Measurements from ENCODE around the gene RNASE8. TPM values are rescaled to one million over a fixed set of nuclear protein-coding genes. Genes with fewer than 3 reads are reported as not detected.

The RNASE8 gene
- total RNA-seq, 1 experiment from 2014 or later, result not detected

GRCh38 chr14:21072781-21073339 lies 15.2 kb downstream of the RNASE8 start:
- no peak overlapping the region for H3K4me2 ChIP-seq (ENCODE audit: low read length)
- CTCF ChIA-PET, result no interaction called here
- H3K4me3 ChIP-seq (ENCODE audit: low read length), result no peak overlapping the region
- H3K9ac ChIP-seq (ENCODE audit: low read length), result no peak overlapping the region
- POLR2A ChIA-PET (ENCODE audit: unreplicated experiment), result interaction anchor here (0.6 kb wide), 1 partner anchor 192 kb away, joined by 3 read pairs; no protein-coding TSS in a partner anchor
- no peaks in the 10 kb centered on the region for H3K9me3 ChIP-seq (ENCODE audit: low read length)
- peaks cover 36% of the 10 kb centered on the region for H3K27me3 ChIP-seq (ENCODE audit: low read length)
- H3K27ac ChIP-seq (ENCODE audit: low read length), result no peak overlapping the region
- H3K79me2 ChIP-seq (ENCODE audit: low read length), result no peaks in the 10 kb centered on the region
- peaks cover 6% of the 10 kb centered on the region; the same call in 1 of the 2 replicates for H3K4me1 ChIP-seq (ENCODE audit: insufficient read depth, low read length)
- TF ChIP-seq EZH2 (IDR thresholded peaks at IDR 0.05; ENCODE audit: low read length, unreplicated experiment), result no peak
- TF ChIP-seq EZH2phosphoT487 (IDR thresholded peaks at IDR 0.05; ENCODE audit: borderline replicate concordance, low read length), result no peak
- TF ChIP-seq CTCF (conservative IDR thresholded peaks at IDR 0.05; ENCODE audit: low read depth, low read length), result no peak
- no TSS peak for BruUV-seq (replicated peaks)
- no peaks in the 10 kb centered on the region for H3K9me2 ChIP-seq (replicated peaks; ENCODE audit: low read length)
- ATAC-seq, result no peak
- H2AFZ ChIP-seq (ENCODE audit: low read length), result no peak overlapping the region
- no peaks in the 10 kb centered on the region for H3F3A ChIP-seq (ENCODE audit: low read length, unreplicated experiment)
- no peak for DNase-seq
- H3K36me3 ChIP-seq (ENCODE audit: low read depth, low read length), result no peaks in the 10 kb centered on the region
- intact Hi-C loops (cut with micrococcal nuclease), result no loop called here
- no peaks in the 10 kb centered on the region for H4K20me1 ChIP-seq (ENCODE audit: low read length)

GRCh38 chr14:21073921-21074320 lies 16.3 kb downstream of the RNASE8 start:
- no peak for DNase-seq
- ChIA-PET CTCF (no interaction called here), POLR2A (ENCODE audit: unreplicated experiment) (no interaction called here)
- H3K4me1 ChIP-seq (ENCODE audit: insufficient read depth, low read length), result peaks cover 6% of the 10 kb centered on the region; the same call in 1 of the 2 replicates
- no peak overlapping the region for H3K4me2 ChIP-seq (ENCODE audit: low read length)
- H3K4me3 ChIP-seq (ENCODE audit: low read length), result no peak overlapping the region
- no TSS peak for BruUV-seq (replicated peaks)
- H3F3A ChIP-seq (ENCODE audit: low read length, unreplicated experiment), result no peaks in the 10 kb centered on the region
- peaks cover 29% of the 10 kb centered on the region for H3K27me3 ChIP-seq (ENCODE audit: low read length)
- H2AFZ ChIP-seq (ENCODE audit: low read length), result no peak overlapping the region
- H3K9me2 ChIP-seq (replicated peaks; ENCODE audit: low read length), result no peaks in the 10 kb centered on the region
- TF ChIP-seq EZH2phosphoT487 (IDR thresholded peaks at IDR 0.05; ENCODE audit: borderline replicate concordance, low read length), result no peak
- TF ChIP-seq EZH2 (IDR thresholded peaks at IDR 0.05; ENCODE audit: low read length, unreplicated experiment), result no peak
- no peak for TF ChIP-seq CTCF (conservative IDR thresholded peaks at IDR 0.05; ENCODE audit: low read depth, low read length)
- no peak overlapping the region for H3K27ac ChIP-seq (ENCODE audit: low read length)
- intact Hi-C loops (cut with micrococcal nuclease), result no loop called here
- no peaks in the 10 kb centered on the region for H4K20me1 ChIP-seq (ENCODE audit: low read length)
- H3K9ac ChIP-seq (ENCODE audit: low read length), result no peak overlapping the region
- no peaks in the 10 kb centered on the region for H3K9me3 ChIP-seq (ENCODE audit: low read length)
- H3K79me2 ChIP-seq (ENCODE audit: low read length), result no peaks in the 10 kb centered on the region
- ATAC-seq, result no peak
- no peaks in the 10 kb centered on the region for H3K36me3 ChIP-seq (ENCODE audit: low read depth, low read length)

- no TSS peak for BruUV-seq (replicated peaks)
- H3F3A ChIP-seq (ENCODE audit: low read length, unreplicated experiment), result no peaks in the 10 kb centered on the region
- ATAC-seq, result no peak
- H3K4me2 ChIP-seq (ENCODE audit: low read length), result no peak overlapping the region
- no peak overlapping the region for H3K9ac ChIP-seq (ENCODE audit: low read length)
- H3K9me2 ChIP-seq (replicated peaks; ENCODE audit: low read length), result no peaks in the 10 kb centered on the region
- no peak overlapping the region for H3K27ac ChIP-seq (ENCODE audit: low read length)
- no peak overlapping the region for H3K4me3 ChIP-seq (ENCODE audit: low read length)
- no peak for DNase-seq
- intact Hi-C loops (cut with micrococcal nuclease), result no loop called here
- H3K4me1 ChIP-seq (ENCODE audit: insufficient read depth, low read length), result peaks cover 6% of the 10 kb centered on the region; the same call in 1 of the 2 replicates
- POLR2A ChIA-PET (ENCODE audit: unreplicated experiment), result no interaction called here
- H3K36me3 ChIP-seq (ENCODE audit: low read depth, low read length), result no peaks in the 10 kb centered on the region
- H3K27me3 ChIP-seq (ENCODE audit: low read length), result peaks cover 24% of the 10 kb centered on the region
- no peak for TF ChIP-seq CTCF (conservative IDR thresholded peaks at IDR 0.05; ENCODE audit: low read depth, low read length)
- TF ChIP-seq EZH2 (IDR thresholded peaks at IDR 0.05; ENCODE audit: low read length, unreplicated experiment), result no peak
- no peak for TF ChIP-seq EZH2phosphoT487 (IDR thresholded peaks at IDR 0.05; ENCODE audit: borderline replicate concordance, low read length)
- CTCF ChIA-PET, result no interaction called here
- H3K79me2 ChIP-seq (ENCODE audit: low read length), result no peaks in the 10 kb centered on the region
- H4K20me1 ChIP-seq (ENCODE audit: low read length), result no peaks in the 10 kb centered on the region
- H2AFZ ChIP-seq (ENCODE audit: low read length), result no peak overlapping the region
- H3K9me3 ChIP-seq (ENCODE audit: low read length), result no peaks in the 10 kb centered on the region
Measured at GRCh38 chr14:21074398-21075272, 17.0 kb downstream of the RNASE8 start.

Measured in PC-3 (cell line).